PC-3 (cell line): ENCODE results near the gene LCA5L. TPM values are rescaled to one million over a fixed set of nuclear protein-coding genes. Genes with fewer than 3 reads are reported as not detected.
A peak's percentile ranks its signal among the peaks of the same experiment; 100 is the strongest.

ENCODE experiments used
- ATAC-seq: fragments of 200-7000 bp; cut with Tn5 transposase; 2 replicates; pipeline ENCODE4 v1.9.1; 2020; ENCODE audit warnings: mild to moderate bottlenecking, moderate library complexity
- BruUV-seq: library from RNA; stranded (reverse); fragments of 400-500 nt; replicated peaks from 2 replicates; lab custom pipeline; 2021; lab: Mats Ljungman, UMichigan
- CTCF ChIA-PET: fragments of 300-600 bp; sonication (Branson Sonifier 250); formaldehyde crosslinking; loops from one replicate; lab custom pipeline; 2022; ENCODE audit warnings: antibody characterized with exemption; lab: Charles Lee
- POLR2A ChIA-PET: fragments of 300-600 bp; sonication (Branson Sonifier 250); formaldehyde crosslinking; loops from one replicate; lab custom pipeline; 2022; ENCODE audit warnings: antibody characterized with exemption; ENCODE audit not compliant: unreplicated experiment; lab: Charles Lee
- DNase-seq: peaks from one replicate; pipeline ENCODE4 v3.0.0-alpha.2; 2015
- H2AFZ ChIP-seq: fragments of 300-600 bp; sonication (generic); 2 replicates; pipeline ENCODE4 v1.6.0; 2016; ENCODE audit warnings: antibody characterized with exemption, low read length
- H3F3A ChIP-seq: fragments of 300-600 bp; sonication (generic); one replicate; pipeline ENCODE4 v1.6.0; 2017; ENCODE audit warnings: antibody characterized with exemption, low read length, control low read depth, mild to moderate bottlenecking; ENCODE audit not compliant: unreplicated experiment
- H3K27ac ChIP-seq: fragments of 300-600 bp; sonication (generic); 2 replicates; pipeline ENCODE4 v1.5.1; 2016; ENCODE audit warnings: mild to moderate bottlenecking, low read length
- H3K27me3 ChIP-seq: fragments of 300-600 bp; sonication (generic); 2 replicates; pipeline ENCODE4 v1.6.1; 2016; ENCODE audit warnings: low read length, mixed read lengths
- H3K36me3 ChIP-seq: fragments of 300-600 bp; sonication (generic); 2 replicates; pipeline ENCODE4 v1.6.1; 2016; ENCODE audit warnings: low read depth, mixed run types, low read length, mixed read lengths
- H3K4me1 ChIP-seq: fragments of 300-600 bp; sonication (generic); 2 replicates; pipeline ENCODE4 v1.5.1; 2016; ENCODE audit warnings: low read length; ENCODE audit not compliant: insufficient read depth
- H3K4me2 ChIP-seq: fragments of 300-600 bp; sonication (generic); 2 replicates; pipeline ENCODE4 v1.6.0; 2016; ENCODE audit warnings: low read length
- H3K4me3 ChIP-seq: fragments of 300-600 bp; sonication (generic); 2 replicates; pipeline ENCODE4 v1.5.1; 2016; ENCODE audit warnings: mild to moderate bottlenecking, low read length, mixed read lengths
- H3K79me2 ChIP-seq: fragments of 300-600 bp; sonication (generic); 2 replicates; pipeline ENCODE4 v1.6.1; 2017; ENCODE audit warnings: low read length, mixed read lengths
- H3K9ac ChIP-seq: fragments of 300-600 bp; sonication (generic); 2 replicates; pipeline ENCODE4 v1.6.0; 2016; ENCODE audit warnings: mild to moderate bottlenecking, low read length
- H3K9me2 ChIP-seq: fragments of 300-600 bp; sonication (generic); replicated peaks from 2 replicates; pipeline ENCODE4 v1.6.1; 2016; ENCODE audit warnings: mixed run types, low read length, mixed read lengths
- H3K9me3 ChIP-seq: fragments of 300-600 bp; sonication (generic); 2 replicates; pipeline ENCODE4 v1.6.1; 2016; ENCODE audit warnings: low read length, mixed read lengths
- H4K20me1 ChIP-seq: fragments of 300-600 bp; sonication (generic); 2 replicates; pipeline ENCODE4 v1.6.1; 2016; ENCODE audit warnings: low read length, mixed read lengths
- EZH2 ChIP-seq: fragments of 300-600 bp; sonication (generic); IDR thresholded peaks from one replicate; pipeline ENCODE4 v1.6.1; 2017; ENCODE audit warnings: antibody characterized with exemption, mild to moderate bottlenecking, low read length; ENCODE audit not compliant: unreplicated experiment
- EZH2phosphoT487 ChIP-seq: fragments of 300-600 bp; sonication (generic); IDR thresholded peaks from 2 replicates; pipeline ENCODE4 v1.6.1; 2018; ENCODE audit warnings: mild to moderate bottlenecking, antibody characterized with exemption, low read length, borderline replicate concordance
- intact Hi-C: fragments of 100-400 bp; cut with micrococcal nuclease; formaldehyde crosslinking; loops from 2 replicates; pipeline ENCODE4 v1.9.0; 2023
- total RNA-seq: library from RNA; depleted of rRNA; stranded (reverse); fragments of >200 nt; gene quantifications from 2 replicates; pipeline ENCODE4 v1.2.3, GENCODE V29; 2014
- TF ChIP-seq, protein P1 (sequence below): fragments of 300-600 bp; sonication (generic); conservative IDR thresholded peaks from 2 replicates; pipeline ENCODE4 v1.5.1; 2017; ENCODE audit warnings: antibody characterized with exemption, low read depth, mild to moderate bottlenecking, low read length

The LCA5L gene
- total RNA-seq, 1 experiment from 2014 or later, result 0.40 TPM

DNA sequence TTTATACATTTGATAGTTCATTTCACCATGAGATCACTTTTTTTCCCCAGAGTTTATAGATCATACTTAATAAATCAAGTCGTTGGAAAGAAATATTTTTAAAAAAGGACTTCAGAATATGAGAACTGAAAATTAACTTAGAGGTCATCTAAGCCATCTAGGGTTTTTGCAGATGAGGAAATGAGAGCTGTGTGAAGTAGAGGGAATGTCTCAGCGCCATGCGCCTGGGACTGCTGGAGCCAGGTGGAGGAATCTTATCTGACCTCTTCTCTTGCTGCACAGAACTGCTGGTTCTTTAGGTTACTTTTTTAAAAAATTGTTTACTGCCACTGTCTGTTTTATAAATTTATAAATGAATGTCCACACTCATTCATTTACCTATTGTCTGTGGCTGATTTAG lies 17.7 kb upstream of the LCA5L start:
- Histone ChIP-seq H3K36me3 (no peaks in the 10 kb centered on the region), H3K9me3 (no peaks in the 10 kb centered on the region), H3K9me2 (no peaks in the 10 kb centered on the region), H4K20me1 (no peaks in the 10 kb centered on the region), H3K79me2 (no peaks in the 10 kb centered on the region), H3F3A (no peaks in the 10 kb centered on the region), H2AFZ (no peak overlapping the region), H3K4me3 (no peak overlapping the region), H3K4me2 (no peak overlapping the region), H3K27ac (no peak overlapping the region), H3K27me3 (no peaks in the 10 kb centered on the region), H3K9ac (no peak overlapping the region), H3K4me1 (no peaks in the 10 kb centered on the region)
- intact Hi-C loops, result no loop called here
- POLR2A ChIA-PET, result no interaction called here
- DNase-seq, result no peak
- TF ChIP-seq, protein P1, sequence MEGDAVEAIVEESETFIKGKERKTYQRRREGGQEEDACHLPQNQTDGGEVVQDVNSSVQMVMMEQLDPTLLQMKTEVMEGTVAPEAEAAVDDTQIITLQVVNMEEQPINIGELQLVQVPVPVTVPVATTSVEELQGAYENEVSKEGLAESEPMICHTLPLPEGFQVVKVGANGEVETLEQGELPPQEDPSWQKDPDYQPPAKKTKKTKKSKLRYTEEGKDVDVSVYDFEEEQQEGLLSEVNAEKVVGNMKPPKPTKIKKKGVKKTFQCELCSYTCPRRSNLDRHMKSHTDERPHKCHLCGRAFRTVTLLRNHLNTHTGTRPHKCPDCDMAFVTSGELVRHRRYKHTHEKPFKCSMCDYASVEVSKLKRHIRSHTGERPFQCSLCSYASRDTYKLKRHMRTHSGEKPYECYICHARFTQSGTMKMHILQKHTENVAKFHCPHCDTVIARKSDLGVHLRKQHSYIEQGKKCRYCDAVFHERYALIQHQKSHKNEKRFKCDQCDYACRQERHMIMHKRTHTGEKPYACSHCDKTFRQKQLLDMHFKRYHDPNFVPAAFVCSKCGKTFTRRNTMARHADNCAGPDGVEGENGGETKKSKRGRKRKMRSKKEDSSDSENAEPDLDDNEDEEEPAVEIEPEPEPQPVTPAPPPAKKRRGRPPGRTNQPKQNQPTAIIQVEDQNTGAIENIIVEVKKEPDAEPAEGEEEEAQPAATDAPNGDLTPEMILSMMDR, result no peak
- no peak for TF ChIP-seq EZH2
- TF ChIP-seq EZH2phosphoT487, result no peak
- CTCF ChIA-PET, result no interaction called here
- ATAC-seq, result no peak
- no TSS peak for BruUV-seq

DNA sequence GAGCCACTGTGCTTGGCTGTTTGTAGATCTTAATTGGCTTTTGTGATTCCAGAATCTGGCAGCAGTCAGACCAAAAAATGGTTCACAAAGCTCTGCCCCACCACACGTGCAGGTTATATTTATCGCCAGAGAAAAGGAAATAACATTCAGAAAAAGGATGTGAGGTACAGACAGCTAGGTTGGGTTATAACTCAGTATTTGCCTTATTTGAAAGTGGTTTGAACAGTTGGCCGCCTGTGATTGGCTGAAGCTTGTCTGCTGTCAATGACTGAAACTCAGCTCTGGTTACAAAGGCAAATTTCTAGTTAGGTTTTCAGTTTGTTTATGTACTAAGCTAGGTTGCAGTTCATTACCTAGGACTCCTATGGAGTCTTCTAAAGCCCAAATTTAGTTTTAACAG lies 15.8 kb upstream of the LCA5L start:
- DNase-seq, result no peak
- intact Hi-C loops, result no loop called here
- no TSS peak for BruUV-seq
- Histone ChIP-seq H3K4me2 (no peak overlapping the region), H3K79me2 (no peaks in the 10 kb centered on the region), H2AFZ (no peak overlapping the region), H3K27me3 (no peaks in the 10 kb centered on the region), H3K4me1 (no peaks in the 10 kb centered on the region), H3F3A (no peaks in the 10 kb centered on the region), H3K27ac (no peak overlapping the region), H3K9me3 (no peaks in the 10 kb centered on the region), H3K9ac (no peak overlapping the region), H3K9me2 (no peaks in the 10 kb centered on the region), H4K20me1 (no peaks in the 10 kb centered on the region), H3K4me3 (no peak overlapping the region), H3K36me3 (no peaks in the 10 kb centered on the region)
- no peak for ATAC-seq
- CTCF ChIA-PET, result interaction anchor here (0.6 kb wide), 1 partner anchor 17 kb away, joined by 3 read pairs; no protein-coding TSS in a partner anchor
- TF ChIP-seq EZH2phosphoT487, result no peak
- TF ChIP-seq, protein P1, result no peak
- TF ChIP-seq EZH2, result no peak
- POLR2A ChIA-PET, result no interaction called here

DNA sequence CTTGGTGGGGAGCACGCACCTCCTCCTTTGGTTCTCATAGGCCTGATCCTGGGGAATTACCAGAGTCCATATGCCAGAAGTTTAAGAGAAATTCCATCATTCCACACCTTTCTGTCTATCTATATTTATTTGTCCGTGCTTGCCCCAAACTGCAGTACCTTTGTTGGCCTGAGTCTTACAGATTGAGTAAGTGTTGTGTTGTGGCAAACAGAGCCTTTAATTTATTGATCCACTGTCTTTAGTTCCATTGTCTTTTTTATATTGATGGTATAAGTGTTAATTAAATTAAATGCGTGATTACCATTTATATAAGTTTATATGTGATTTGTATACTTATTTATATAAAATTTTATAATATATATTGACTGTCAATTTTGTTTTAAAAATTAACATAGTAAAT lies 11.1 kb upstream of the LCA5L start:
- H2AFZ ChIP-seq, result no peak overlapping the region
- no peaks in the 10 kb centered on the region for H3K4me1 ChIP-seq
- H3K36me3 ChIP-seq, result no peaks in the 10 kb centered on the region
- peak; percentile 64 for ATAC-seq
- no peak overlapping the region for H3K4me3 ChIP-seq
- no peaks in the 10 kb centered on the region for H3F3A ChIP-seq
- POLR2A ChIA-PET, result no interaction called here
- no TSS peak for BruUV-seq
- no peaks in the 10 kb centered on the region for H3K9me3 ChIP-seq
- TF ChIP-seq EZH2 (no peak), EZH2phosphoT487 (no peak)
- TF ChIP-seq, protein P1, result peak; percentile 38; the same call in 1 of the 2 replicates
- peak; percentile 19 for DNase-seq
- CTCF ChIA-PET, result no interaction called here
- no peak overlapping the region for H3K27ac ChIP-seq
- H3K9me2 ChIP-seq, result no peaks in the 10 kb centered on the region
- H3K79me2 ChIP-seq, result no peaks in the 10 kb centered on the region
- H4K20me1 ChIP-seq, result no peaks in the 10 kb centered on the region
- no peaks in the 10 kb centered on the region for H3K27me3 ChIP-seq
- no peak overlapping the region for H3K9ac ChIP-seq
- intact Hi-C loops, result no loop called here
- H3K4me2 ChIP-seq, result no peak overlapping the region
